ENCODE measurements around the gene MMS22L.

MMS22L gene

GRCh38 chr6:97282726-97283617 lies at the start of gene MMS22L:
MMS22L (minus strand) TSS chr6:97283216; CDS start chr6:97282477, 739 bp downstream.
- peak; percentile 83 for DNase-seq

- no peak for DNase-seq
Observed at GRCh38 chr6:97322811-97323210, 39.8 kb upstream of the MMS22L start.

DNA sequence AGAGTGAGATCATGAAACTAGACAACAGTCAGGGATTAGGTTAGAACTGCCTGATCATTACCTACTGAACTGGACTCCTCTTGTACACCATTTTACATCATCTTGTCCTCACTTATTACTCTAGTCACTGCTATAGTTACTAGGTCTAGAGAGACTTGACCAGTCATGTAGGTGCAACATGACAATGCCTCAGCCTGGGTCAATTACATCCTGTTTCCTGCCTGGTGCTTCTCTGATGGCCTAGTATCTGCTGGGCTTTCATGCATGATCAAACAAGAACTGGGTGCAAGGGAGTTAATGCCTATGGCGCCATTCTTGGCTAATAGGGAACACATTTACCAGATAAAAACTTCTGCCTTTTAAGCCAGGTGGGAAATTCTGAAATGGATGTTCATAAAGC lies 39.2 kb upstream of the MMS22L start:
- DNase-seq = no peak

GRCh38 chr6:97316978-97317377 lies 34.0 kb upstream of the MMS22L start:
- DNase-seq = no peak

GRCh38 chr6:97312241-97312640 lies 29.2 kb upstream of the MMS22L start:
- no peak for DNase-seq

DNA sequence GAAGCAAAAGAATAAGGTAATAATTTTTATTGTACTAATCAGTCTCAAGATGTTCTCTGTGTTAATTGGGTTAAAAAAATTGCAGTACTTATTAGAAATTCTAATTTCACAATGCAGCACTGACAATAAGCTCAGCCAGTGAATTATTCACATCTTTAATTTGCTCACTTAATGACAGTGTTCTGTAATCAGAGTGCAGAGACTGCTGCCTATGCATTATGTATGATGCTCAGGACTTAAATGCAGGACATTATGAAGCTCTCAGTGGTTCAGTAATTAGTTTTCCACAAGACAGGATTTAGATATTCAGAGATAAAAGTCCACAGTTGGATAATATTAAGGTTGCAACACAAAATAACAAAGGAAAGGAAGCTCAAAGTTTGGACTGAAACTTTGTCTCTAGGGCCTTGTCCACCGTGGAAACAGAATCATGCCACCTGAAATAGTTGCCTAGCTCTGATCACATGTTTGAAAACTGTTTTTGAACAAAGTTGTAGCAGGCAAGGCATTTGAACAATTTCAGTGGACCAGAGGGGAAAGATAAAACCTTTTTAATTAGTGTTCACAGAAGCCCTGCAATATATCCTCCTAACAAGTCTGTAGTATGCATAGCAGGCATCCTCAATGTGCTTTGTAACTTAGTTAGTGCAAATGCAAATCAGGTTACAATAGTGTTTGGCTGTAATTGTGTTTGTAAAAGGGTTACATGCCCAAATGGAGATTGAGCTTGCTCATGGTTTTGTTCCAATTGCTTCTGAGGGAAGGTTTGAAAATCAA lies 23.7 kb upstream of the MMS22L start:
- DNase-seq = no peak

DNA sequence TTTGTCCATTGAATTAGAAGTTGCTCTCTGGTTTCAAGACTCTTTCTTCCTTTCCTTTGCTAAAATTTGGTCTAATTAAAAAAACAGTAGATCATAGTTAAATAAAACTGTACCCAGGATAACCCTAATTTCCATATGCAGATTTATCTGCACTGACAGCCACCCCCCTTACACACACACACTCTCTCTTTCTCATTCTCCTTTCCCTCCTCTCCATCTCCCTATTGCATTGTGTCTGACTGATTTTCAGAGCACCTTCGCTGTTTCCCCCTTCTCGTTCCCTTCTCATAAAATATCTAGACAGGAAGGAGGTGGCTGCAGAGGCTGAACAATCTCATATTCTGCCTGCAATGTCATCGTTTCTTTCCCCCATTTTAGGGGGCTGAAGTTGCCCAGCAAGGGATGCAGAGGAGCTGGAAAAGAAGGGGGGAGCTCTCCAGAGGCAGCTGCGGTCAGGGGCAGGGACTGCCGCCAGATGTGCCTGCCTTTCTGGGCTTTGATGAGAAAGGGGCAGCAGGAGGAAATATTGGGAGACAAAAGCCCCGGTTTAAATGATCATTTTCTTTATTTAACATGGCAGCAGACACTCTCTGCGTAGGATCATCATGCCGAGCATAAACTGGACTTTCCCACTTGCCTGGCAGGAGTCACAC lies 22.5 kb upstream of the MMS22L start:
- no peak for DNase-seq

- DNase-seq = no peak
Observed at GRCh38 chr6:97304701-97305100, 21.7 kb upstream of the MMS22L start.

DNA sequence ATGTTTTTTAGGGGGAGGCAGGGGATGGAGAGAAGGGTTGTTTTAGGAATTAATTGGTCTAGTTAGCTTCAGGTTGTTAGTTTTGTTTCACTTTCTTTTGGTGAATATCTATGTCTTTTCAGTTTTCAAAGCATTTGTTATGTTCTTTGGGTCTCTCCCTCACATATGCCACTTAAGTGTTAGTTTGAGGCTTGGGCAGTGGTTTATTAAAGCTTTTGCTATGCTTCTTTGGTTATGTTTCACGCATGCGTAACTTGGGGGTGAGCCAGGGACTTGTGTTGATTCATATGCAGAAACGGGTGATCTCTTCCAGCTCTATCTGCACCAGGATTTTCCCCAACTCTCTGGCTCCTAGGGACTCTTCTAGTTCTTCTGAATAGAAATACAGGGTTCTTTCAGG lies 11.4 kb upstream of the MMS22L start:
- no peak for DNase-seq

- DNase-seq = no peak
Observed at GRCh38 chr6:97293198-97293696, 10.2 kb upstream of the MMS22L start.

DNA sequence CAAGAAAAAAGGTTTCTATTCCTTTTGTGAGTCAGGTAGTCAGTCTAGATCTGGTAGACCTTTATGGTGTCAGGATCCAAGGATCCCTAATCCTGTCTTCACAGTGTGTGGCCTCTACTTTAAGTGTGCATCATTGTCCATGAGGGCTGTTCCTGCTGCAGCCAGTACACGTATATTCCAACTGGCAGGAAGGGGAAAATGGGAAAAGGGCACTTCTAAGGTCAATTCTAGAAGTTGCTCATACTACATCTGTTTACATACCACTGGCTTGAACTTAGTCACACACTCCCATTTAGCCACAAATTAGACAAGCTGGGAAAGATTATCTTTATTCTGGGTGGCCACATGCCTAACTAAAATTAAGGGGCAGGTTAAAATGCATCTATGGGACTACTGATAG lies 9.7 kb upstream of the MMS22L start:
- no peak for DNase-seq

DNA sequence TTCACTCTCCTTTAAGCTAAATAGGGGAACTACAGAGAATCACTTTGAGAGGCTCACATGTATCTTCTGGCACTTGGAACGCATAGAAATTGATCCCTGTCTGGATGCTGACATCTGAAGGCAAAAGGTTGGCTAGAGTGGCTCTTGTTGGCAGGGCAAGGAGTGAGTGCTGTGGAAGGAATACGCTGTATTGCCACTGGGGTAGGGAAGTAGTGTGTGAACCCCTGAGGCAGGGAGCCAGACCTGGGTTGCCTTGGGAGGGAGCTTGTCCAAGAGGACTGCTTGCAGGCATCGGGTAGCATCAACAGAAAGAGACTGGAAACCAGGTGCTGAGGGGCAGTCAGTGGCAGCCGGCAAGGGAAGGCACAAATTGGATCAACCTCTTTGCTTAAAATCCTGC lies 8.9 kb upstream of the MMS22L start:
- DNase-seq = no peak

DNA sequence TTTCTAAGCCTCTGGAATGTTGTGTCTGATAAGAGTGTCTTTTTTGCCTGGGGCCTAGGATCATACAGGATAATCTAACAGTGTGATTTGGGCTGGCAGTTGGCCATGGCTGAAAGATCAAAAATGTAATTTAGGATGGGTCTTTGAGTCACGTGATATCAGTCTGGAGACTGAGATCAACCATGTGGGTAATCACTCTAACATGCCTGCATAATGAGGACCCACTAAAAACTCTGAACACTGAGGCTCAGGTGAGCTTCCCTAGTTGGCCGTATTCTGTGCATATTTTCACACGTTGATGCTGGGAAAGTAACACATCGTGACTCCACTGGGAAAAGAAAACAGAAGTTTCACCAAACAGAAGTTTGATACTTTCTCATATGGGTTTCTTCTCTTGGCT lies 6.3 kb upstream of the MMS22L start:
- DNase-seq = no peak

GRCh38 chr6:97288188-97288587 lies 5.2 kb upstream of the MMS22L start:
- no peak for DNase-seq

- no peak for DNase-seq
Observed at GRCh38 chr6:97282238-97282725, 734 bp downstream of the MMS22L start.

GRCh38 chr6:97280766-97281165 lies 2.2 kb downstream of the MMS22L start:
- DNase-seq = no peak

GRCh38 chr6:97275804-97276203 lies 7.2 kb downstream of the MMS22L start:
- peak; percentile 28 for DNase-seq

DNA sequence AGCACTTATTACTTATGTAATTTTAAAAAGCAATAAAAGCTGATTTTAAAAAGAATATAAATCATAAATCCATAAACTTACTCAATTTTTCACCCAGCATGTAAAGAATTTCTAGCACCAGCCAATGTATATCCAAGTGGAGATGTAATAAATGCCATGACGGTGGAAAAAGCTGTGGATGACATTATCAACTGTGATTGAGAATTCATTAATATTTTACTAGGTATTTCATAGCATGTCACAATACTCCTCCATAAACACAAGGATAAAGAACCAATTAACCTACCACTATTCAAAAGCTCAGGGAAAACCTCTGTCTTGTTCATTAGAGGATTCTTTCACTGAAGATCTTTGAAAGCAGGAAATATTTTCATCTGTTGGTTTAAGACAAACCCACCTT lies 13.2 kb downstream of the MMS22L start:
- DNase-seq = no peak

- DNase-seq = no peak
Observed at GRCh38 chr6:97262676-97263075, 20.3 kb downstream of the MMS22L start.

DNA sequence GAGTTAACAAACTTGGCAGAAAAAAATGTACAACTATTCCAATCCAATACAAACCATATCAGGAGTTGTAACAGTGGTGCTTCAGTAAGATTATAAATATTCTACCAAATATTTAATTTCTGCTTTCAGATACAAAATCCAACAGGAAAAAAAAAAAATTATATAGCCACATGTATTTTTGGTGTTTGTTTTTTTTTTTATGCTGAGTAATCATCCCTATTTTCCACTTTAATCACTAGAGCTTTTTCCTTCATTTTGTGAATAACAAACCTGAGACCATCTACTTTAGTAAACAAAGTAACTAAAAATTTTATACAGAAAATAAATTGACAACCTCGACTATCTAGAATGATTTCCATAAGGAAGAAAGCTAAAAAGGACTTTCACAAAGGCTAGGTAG lies 36.2 kb downstream of the MMS22L start:
- no peak for DNase-seq

DNA sequence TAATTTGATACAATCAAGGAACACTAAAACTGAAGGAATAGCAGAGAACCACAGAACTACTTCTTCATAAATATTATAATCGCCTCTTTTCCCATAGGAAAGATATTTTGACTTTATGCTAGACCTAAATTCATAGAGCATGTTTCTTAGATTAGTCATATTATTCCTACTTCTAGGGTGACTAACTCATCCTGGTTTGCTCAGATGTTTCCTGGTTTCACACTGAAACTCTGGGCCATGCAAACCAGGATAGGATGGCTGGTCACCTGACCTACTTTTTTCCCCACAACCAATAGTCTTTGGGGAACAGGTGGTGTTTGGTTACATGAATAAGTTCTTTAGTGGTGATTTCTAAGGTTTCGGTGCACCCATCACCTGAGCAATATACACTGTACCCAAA lies 42.8 kb downstream of the MMS22L start:
- no peak for DNase-seq

GRCh38 chr6:97231911-97232310 lies 51.1 kb downstream of the MMS22L start:
- DNase-seq = no peak

DNA sequence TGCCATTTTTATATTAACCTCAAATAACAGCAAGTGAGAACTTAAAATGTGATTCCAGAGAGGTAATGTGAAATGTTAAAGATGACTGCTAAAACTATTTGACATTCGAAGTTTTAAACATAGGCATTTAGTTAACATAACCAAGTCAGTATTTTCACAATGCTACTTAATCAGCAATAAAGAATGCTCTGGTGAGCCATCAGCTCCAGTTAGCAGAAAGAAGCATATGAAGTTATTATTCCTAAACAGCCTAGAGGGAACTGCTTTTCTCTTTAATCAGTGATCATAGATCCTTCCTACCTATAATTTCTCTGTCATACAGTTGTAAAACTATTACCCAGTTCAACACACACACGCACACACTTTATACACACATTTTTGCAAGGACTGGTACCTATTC lies 60.1 kb downstream of the MMS22L start:
- no peak for DNase-seq
